Airway epithelial cell (primary cell): ENCODE results near the gene CXADR. TPM values are rescaled to one million over a fixed set of nuclear protein-coding genes. Genes with fewer than 3 reads are reported as not detected.

ENCODE experiments used
- total RNA-seq: library from RNA; depleted of rRNA; stranded (reverse); fragments of >200 nt; gene quantifications from 2 replicates; pipeline ENCODE4 v1.2.3, GENCODE V29; 2015

CXADR gene
- total RNA-seq = 13.3 and 17.1 TPM in 2 replicates

DNA sequence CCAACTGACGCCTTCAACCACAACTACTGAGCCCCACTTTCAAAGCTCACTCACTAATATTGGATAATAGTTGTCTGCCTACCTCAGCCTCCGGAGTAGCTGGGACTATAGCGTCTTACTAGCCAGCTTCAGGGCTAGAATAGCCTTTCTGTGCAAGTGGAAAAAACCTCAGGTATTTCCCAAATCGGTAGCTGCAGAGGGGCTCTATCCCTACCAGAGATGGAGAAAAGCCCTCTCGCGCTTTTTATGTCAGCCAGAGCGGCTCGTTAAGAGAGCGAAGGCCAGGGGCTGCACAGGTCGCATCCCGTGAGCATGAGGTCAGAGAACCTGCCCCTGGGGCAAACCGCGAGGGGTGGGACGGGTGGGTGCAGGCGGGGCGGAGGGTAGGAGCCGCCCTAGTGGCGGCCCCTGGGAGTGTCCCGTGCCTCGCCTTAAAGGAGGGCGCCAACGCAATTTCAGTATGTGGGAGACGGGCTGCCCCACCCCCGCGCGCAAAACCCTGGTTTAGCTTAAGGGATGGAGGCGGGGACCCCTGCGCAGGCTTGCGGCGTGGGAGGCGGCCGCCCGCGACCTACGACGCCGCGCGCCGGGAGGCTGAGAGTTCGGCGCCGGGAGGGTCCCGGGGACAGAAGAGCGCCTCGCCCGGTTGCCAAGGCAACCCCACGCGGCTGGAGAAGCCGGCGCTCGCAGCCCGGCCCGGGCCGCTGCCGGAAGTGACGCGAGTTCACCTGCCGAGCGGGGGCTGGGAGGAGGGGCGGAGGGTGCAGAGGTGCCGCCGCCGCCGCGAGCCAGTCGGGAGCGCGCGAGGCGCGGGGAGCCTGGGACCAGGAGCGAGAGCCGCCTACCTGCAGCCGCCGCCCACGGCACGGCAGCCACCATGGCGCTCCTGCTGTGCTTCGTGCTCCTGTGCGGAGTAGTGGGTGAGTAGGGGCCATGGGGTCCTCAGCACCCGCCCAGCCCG is at the start of gene CXADR:
CXADR (plus strand) TSS at position 791 of the 961 bp plus-strand sequence; CDS start at position 878, 87 bp downstream.

DNA sequence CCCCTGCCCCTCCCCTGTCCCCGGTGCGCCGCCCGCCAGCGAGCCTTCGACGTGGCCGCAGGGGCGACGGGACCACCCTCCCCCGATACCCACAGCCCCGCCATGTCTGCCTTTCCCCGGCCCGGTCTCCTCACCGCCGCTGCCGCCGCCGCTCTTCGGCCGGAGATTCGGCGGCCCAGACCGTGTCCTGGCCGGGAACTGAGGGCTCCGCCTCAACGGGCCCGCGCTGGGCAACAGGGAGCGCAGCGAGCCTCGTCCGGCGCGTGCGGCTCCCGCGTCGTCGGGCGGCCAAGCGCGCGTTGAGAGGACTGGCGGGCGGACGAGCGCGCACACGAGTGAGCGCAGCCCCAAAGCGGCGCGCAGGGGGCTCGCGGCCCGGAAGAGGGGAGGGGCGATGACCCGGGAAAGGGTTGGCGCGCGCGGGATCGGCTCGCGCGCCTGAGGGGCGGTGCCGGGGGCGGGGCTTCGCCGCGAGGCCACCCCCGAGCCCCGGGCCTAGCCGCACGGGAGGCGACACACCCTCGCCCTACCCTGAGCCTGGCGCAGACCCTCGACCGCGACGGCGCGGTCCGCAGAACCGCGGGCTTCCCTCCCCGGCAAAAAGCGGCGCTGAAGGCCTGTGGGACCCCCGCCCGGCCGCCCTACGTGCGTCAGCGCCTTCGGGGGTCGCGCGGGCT is 99.9 kb downstream of the CXADR start, which contains the start of gene BTG3:
BTG3 (minus strand) TSS at position 337 of the 677 bp plus-strand sequence. CDS start 3,757 bp downstream, outside the sequence.

Other genes starting within 250 kb of the CXADR start
- 41.7 and 55.4 TPM in 2 replicates for gene BTG3, start 99.9 kb downstream of the CXADR start, total RNA-seq